ENCODE results near the gene TCEANC.

TCEANC gene, protein sequence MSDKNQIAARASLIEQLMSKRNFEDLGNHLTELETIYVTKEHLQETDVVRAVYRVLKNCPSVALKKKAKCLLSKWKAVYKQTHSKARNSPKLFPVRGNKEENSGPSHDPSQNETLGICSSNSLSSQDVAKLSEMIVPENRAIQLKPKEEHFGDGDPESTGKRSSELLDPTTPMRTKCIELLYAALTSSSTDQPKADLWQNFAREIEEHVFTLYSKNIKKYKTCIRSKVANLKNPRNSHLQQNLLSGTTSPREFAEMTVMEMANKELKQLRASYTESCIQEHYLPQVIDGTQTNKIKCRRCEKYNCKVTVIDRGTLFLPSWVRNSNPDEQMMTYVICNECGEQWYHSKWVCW

DNA sequence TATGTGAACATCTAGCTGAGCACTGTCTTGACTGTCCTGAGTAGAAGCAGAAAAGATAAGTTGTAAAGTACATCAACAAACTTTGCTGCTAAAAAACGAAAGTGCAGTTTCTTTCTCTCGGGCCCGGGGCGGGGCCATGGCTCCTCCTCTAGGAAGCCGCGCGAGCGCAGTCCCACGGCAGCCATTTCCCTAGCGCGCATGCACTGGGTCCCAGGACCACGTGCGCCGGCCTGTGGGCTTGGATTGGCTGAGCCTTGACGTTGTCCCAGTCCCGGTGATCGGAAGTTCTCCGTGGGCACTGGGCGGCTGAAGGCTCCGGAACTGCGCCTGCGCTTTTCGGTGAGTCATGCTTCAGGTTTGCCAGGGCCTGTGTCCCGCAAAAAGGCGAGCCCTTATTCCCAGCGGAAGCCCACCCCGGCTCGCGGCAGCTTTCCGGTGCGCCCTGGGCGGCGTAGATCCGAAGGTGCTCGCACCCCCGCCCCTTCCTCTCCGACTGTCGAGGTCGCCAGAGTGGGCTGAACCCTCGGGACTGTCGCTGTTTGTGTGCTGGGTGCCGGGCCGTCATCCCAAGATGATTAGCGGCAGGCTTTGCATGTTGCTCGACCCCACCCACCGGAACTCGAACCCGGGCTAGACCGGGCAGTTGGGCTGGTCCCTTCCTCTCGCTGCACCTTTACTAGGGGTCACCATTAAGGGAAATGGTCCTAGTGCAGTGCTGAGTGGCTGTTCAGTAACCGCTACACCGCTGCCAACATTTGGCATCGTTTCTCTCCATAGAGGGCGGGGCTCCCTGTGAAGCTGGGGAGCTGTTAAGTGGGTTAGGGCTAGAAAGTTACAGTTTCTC, at the start of gene TCEANC:
Gene TCEANC (plus strand): TSS at position 292 of the 844 bp plus-strand sequence. CDS start 9,368 bp downstream, outside the sequence.
- no peak for TF ChIP-seq SP1 (IDR thresholded peaks at IDR 0.05)
- TF ChIP-seq NFRKB (IDR thresholded peaks at IDR 0.05), result no peak
- peak; percentile 79 for TF ChIP-seq L3MBTL2 (conservative IDR thresholded peaks at IDR 0.05)
- no peak for TF ChIP-seq HDGF (IDR thresholded peaks at IDR 0.05; ENCODE audit: borderline replicate concordance)
- TF ChIP-seq, protein P1, sequence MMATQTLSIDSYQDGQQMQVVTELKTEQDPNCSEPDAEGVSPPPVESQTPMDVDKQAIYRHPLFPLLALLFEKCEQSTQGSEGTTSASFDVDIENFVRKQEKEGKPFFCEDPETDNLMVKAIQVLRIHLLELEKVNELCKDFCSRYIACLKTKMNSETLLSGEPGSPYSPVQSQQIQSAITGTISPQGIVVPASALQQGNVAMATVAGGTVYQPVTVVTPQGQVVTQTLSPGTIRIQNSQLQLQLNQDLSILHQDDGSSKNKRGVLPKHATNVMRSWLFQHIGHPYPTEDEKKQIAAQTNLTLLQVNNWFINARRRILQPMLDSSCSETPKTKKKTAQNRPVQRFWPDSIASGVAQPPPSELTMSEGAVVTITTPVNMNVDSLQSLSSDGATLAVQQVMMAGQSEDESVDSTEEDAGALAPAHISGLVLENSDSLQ (IDR thresholded peaks at IDR 0.05), result peak; percentile 70
- CTCF ChIA-PET, result interaction anchor here (0.6 to 2.4 kb wide), 4 partner anchors 8 to 146 kb away, joined by 3 to 6 read pairs (median 4); no protein-coding TSS in a partner anchor
- POLR2A ChIA-PET, result interaction anchor here (1.0 to 2.3 kb wide), 9 partner anchors 9 to 376 kb away, joined by 3 to 11 read pairs (median 4); partner anchors contain the start of genes GEMIN8, OFD1 and TRAPPC2
- peak; percentile 94 for DNase-seq (ENCODE audit: extremely low spot score)

DNA sequence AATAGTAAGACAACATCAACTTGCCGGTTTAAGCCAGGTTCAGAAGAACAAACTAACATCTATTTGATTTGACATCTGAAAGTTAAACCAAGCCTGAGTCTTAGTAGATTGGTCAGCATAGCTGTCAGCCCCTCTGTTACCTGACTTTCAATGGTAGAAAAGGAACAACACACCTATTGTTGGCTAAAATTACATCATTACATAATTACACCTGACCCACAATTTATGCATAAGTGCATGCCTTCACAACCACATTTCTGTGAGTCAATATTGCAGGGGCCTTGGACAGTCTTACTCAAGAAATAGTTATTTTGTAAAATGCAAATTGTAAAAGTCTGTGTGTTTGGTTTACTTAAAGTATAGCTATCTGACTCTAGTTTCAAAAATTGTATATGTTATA, 47.3 kb upstream of the TCEANC start:
- POLR2A ChIA-PET, result no interaction called here
- TF ChIP-seq ZNF384 (IDR thresholded peaks at IDR 0.05) (no peak), BHLHE40 (IDR thresholded peaks at IDR 0.05; ENCODE audit: borderline replicate concordance) (no peak), FOXA1 (IDR thresholded peaks at IDR 0.05) (no peak), FOXK2 (IDR thresholded peaks at IDR 0.05) (no peak), HDGF (IDR thresholded peaks at IDR 0.05; ENCODE audit: borderline replicate concordance) (no peak)
- TF ChIP-seq, protein P1 (IDR thresholded peaks at IDR 0.05), result no peak
- no peak for DNase-seq (ENCODE audit: extremely low spot score)
- CTCF ChIA-PET, result no interaction called here

DNA sequence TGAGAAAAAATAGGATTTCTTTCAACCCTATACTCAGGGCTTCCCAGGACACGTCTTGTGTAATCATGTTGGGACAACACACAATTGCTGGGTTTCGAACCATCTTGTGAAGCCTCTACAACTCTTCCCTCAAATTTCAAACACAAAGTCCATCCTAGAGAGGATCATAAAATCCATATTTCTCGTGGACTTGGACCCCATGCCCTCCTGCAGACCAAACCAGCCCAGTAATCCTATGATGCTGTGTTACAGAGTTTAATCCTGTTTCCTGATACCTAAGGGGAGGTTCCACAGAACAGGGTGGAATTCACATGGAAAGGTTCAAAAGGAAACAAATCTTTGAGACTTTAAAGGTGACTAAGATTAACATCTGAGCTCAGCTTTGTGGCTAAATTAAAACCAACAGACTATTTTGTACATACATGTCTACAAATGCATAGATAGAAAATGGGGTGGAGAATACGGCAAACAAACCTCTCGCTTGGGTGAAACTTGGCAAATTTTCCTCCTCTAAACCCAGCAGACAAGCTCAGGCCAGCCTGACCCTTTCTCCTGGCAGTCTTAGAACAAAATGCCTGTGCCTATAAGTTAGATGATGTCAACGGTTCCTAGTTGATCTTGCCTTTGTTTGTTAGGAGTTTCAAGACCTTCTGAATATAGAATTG, 45.5 kb upstream of the TCEANC start:
- TF ChIP-seq FOXK2 (IDR thresholded peaks at IDR 0.05), result no peak
- TF ChIP-seq, protein P1 (IDR thresholded peaks at IDR 0.05), result no peak
- no peak for TF ChIP-seq FOXM1 (IDR thresholded peaks at IDR 0.05; ENCODE audit: borderline replicate concordance)
- TF ChIP-seq ELF4 (IDR thresholded peaks at IDR 0.05), result no peak
- TF ChIP-seq ZNF384 (IDR thresholded peaks at IDR 0.05), result no peak
- ChIA-PET POLR2A (no interaction called here), CTCF (interaction anchor here (0.6 kb wide), 1 partner anchor 97 kb away, joined by 8 read pairs; no protein-coding TSS in a partner anchor)

DNA sequence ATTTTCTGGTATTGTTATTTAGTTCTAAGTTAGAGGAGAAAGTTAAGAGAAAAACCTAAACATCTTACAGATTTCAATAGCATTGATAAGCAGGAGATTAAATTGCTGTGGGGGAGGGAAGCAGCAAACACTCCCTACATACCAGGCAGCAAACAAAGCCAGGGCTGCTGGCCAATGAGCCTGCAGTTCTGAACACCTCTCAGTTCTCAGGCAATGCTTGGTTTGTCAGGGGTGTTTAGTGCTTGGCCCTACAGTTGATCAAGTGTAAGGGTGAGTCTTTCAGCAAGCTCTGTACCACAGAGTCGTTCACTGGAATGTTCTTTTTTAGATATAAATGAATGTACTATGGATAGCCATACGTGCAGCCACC, 45.0 kb upstream of the TCEANC start:
- POLR2A ChIA-PET, result no interaction called here
- DNase-seq (ENCODE audit: extremely low spot score), result no peak
- CTCF ChIA-PET, result no interaction called here
- TF ChIP-seq BHLHE40 (IDR thresholded peaks at IDR 0.05; ENCODE audit: borderline replicate concordance), result no peak
- no peak for TF ChIP-seq FOXK2 (IDR thresholded peaks at IDR 0.05)
- TF ChIP-seq HDGF (IDR thresholded peaks at IDR 0.05; ENCODE audit: borderline replicate concordance), result no peak
- TF ChIP-seq CTBP1 (IDR thresholded peaks at IDR 0.05; ENCODE audit: borderline replicate concordance), result no peak
- no peak for TF ChIP-seq SP1 (IDR thresholded peaks at IDR 0.05)
- no peak for TF ChIP-seq NFRKB (IDR thresholded peaks at IDR 0.05)
- TF ChIP-seq, protein P1 (IDR thresholded peaks at IDR 0.05), result no peak
- no peak for TF ChIP-seq ZNF384 (IDR thresholded peaks at IDR 0.05)
- no peak for TF ChIP-seq FOXM1 (IDR thresholded peaks at IDR 0.05; ENCODE audit: borderline replicate concordance)
- no peak for TF ChIP-seq ELF4 (IDR thresholded peaks at IDR 0.05)
- TF ChIP-seq SUZ12 (IDR thresholded peaks at IDR 0.05), result no peak
- TF ChIP-seq ARNT (IDR thresholded peaks at IDR 0.05), result no peak
- TF ChIP-seq L3MBTL2 (conservative IDR thresholded peaks at IDR 0.05), result no peak

More for the DNA sequence above, 45.5 kb upstream of the TCEANC start:
- DNase-seq (ENCODE audit: extremely low spot score), result no peak

DNA sequence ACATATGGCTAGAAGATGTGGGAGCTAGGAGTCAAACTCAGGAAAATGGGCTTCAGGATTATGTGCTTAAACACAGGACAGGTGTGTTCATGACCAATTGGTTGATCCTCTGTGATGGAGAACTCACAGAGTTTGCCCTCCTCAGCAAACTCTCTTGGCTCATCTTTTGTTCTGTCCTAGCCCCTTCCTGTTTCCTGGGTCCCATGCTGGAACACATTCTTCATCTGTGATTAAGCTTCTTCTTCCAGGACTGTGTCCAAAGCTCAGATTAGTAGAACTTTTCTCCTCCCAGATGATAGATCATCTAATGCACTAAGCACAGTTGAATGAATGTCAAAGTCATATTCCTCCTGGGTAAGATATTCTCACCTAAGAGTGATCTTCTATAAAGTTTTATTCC, 38.8 kb upstream of the TCEANC start:
- DNase-seq (ENCODE audit: extremely low spot score), result no peak
- TF ChIP-seq FOXM1 (IDR thresholded peaks at IDR 0.05; ENCODE audit: borderline replicate concordance), result no peak
- TF ChIP-seq ARNT (IDR thresholded peaks at IDR 0.05), result no peak
- no peak for TF ChIP-seq SUZ12 (IDR thresholded peaks at IDR 0.05)
- no peak for TF ChIP-seq L3MBTL2 (conservative IDR thresholded peaks at IDR 0.05)
- TF ChIP-seq NFRKB (IDR thresholded peaks at IDR 0.05), result no peak
- TF ChIP-seq LEF1 (IDR thresholded peaks at IDR 0.05; ENCODE audit: borderline replicate concordance), result no peak
- no peak for TF ChIP-seq ZNF384 (IDR thresholded peaks at IDR 0.05)
- no peak for TF ChIP-seq HDGF (IDR thresholded peaks at IDR 0.05; ENCODE audit: borderline replicate concordance)
- TF ChIP-seq, protein P1 (IDR thresholded peaks at IDR 0.05), result no peak
- no peak for TF ChIP-seq BHLHE40 (IDR thresholded peaks at IDR 0.05; ENCODE audit: borderline replicate concordance)
- TF ChIP-seq FOXA1 (IDR thresholded peaks at IDR 0.05), result no peak
- no peak for TF ChIP-seq FOXK2 (IDR thresholded peaks at IDR 0.05)
- no peak for TF ChIP-seq ELF4 (IDR thresholded peaks at IDR 0.05)
- no peak for TF ChIP-seq CTBP1 (IDR thresholded peaks at IDR 0.05; ENCODE audit: borderline replicate concordance)
- ChIA-PET CTCF (no interaction called here), POLR2A (no interaction called here)

Data from HEK293T (cell line).